Medulla oblongata (tissue), 1 donor: ENCODE data around the gene ZFHX3.

Experiments
- DNase-seq: peaks from one replicate; pipeline ENCODE4 v3.0.0-alpha.2; 2015; ENCODE audit errors: extremely low spot score

Gene ZFHX3

GRCh38 chr16:72878301-72879269, 169.3 kb downstream of the ZFHX3 start:
- DNase-seq, result no peak

DNA sequence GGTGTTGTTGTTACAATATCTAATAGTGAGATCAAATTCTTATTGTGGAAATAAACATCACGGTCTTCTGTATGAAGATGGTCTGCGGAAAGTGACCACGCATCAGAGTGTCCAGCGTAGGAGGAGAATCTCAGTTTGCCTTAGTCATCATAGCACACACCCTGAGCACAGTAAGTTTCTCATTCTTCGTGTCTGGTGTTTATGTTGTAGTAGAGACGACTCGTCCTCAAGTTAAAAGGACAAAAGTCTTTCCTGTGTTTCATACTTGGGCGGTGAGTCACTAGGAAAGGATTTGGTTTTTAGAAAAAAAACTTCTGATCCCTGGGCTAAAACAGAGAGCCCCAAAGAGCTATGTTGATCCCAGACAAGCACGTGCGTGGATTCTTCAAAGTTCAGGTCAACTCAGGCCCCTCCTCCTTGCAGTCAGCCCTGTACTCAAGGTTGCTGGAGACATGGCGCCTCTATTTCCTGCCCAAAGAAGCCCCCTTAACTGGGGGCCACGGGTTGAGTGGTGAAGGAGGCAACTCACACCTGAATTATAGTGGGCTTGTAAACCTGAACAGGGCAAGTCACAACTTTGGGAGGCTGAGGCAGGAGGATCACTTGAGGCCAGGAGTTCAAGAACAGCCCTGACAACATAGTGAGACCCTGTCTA, 170.4 kb downstream of the ZFHX3 start:
- no peak for DNase-seq

DNA sequence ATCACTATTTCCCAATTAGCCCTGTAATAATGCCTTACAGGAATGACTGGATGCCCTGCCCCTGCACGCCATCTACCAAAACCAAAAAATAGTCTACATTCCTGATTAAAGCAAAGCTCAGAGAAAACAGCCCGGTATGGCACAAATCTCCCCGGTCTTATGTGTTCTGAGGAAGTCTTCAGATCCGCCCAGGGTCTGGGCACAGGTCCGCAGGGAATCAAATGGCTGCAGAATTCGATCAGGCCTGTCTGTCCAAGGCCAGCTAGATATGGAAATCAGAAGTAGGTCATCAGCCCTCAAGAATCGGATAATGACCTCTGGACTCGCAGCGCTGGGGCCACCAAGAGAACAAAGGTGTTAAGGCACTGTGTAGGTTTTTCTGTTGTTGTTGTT, 171.0 kb downstream of the ZFHX3 start:
- no peak for DNase-seq

DNA sequence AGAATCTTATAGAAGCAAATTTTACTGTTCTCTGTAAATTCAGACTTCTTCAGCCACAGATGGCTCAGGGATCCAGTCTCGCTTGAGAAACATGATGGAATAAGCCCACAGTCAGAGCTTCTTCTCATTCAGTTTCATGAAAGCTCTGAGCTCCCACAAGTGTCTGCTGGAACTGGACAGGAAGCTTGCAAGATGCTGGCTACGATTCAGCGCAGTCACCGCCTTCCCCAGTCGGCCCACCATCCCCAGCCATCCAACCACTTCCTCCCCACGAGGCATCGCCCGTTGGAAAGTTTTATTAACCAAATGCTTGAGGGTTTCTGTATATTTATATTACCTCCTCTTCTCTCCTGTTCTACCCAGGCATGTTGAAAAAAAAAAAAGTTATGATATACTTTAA, 171.7 kb downstream of the ZFHX3 start:
- DNase-seq, result peak; percentile 59

GRCh38 chr16:72875291-72876031, 172.5 kb downstream of the ZFHX3 start:
- no peak for DNase-seq

DNA sequence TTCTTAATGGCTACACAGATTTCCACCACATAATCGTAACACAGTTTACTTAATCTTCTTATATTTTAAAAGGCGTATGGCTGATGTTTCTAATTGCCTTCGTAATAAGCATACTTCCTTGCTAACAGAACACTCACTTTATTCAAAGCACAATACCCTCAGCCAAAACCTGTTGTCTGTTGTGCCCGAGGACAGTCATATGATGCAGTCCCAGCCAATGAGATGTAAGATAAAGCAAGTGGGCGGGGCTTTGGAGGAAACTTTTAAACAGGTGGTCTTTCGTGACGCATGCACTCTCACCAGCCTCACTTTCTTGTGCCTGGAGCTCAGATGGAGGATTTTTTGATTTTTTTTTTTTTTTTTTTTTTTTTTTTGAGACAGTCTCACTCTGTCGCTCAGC, 174.1 kb downstream of the ZFHX3 start:
- no peak for DNase-seq

DNA sequence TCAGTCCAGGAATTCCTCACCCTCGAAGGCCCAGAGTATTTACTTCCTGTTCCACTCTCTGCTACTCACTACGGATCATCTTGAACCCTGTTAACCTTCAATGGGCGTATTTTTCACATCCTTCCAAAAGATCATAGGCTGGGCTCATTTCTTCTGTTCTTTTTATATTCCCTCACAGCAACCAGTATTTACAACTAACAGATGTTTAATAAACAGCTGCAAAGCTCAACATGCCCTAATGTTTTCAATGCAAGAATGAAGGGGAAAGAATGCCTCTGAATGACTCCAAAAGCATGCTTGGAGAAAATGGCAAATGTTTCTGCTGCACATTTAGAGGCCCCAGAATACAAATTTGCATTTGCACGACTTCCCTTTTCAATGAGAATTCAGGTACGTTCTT, 174.9 kb downstream of the ZFHX3 start:
- no peak for DNase-seq

GRCh38 chr16:72865835-72866234, 182.1 kb downstream of the ZFHX3 start:
- no peak for DNase-seq

- no peak for DNase-seq
Observed at GRCh38 chr16:72865258-72865657, 182.7 kb downstream of the ZFHX3 start.

- DNase-seq, result no peak
Observed at GRCh38 chr16:72864130-72864833, 183.6 kb downstream of the ZFHX3 start.

DNA sequence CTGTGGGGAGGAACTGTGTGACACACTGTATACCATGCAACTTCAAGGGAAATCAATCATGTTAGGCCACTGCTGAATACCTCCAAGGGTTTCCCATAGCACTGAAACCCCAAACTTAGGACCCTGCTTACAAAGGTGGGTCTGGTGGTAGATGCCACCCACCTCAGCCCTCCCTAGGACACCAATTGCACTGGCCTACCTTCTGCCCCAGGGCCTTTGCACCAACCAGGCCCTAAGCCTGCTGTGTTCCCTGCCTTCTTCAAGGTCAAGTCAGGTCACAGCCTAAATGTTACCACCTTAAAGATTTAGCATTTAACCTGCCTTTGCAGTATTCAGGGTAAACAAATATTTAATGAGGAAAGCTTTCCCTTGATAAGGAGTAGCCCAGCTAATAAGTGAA, 185.8 kb downstream of the ZFHX3 start:
- no peak for DNase-seq

GRCh38 chr16:72860726-72861562, 187.0 kb downstream of the ZFHX3 start:
- DNase-seq, result peak; percentile 41

- DNase-seq, result no peak
Observed at GRCh38 chr16:72859581-72859980, 188.3 kb downstream of the ZFHX3 start.

DNA sequence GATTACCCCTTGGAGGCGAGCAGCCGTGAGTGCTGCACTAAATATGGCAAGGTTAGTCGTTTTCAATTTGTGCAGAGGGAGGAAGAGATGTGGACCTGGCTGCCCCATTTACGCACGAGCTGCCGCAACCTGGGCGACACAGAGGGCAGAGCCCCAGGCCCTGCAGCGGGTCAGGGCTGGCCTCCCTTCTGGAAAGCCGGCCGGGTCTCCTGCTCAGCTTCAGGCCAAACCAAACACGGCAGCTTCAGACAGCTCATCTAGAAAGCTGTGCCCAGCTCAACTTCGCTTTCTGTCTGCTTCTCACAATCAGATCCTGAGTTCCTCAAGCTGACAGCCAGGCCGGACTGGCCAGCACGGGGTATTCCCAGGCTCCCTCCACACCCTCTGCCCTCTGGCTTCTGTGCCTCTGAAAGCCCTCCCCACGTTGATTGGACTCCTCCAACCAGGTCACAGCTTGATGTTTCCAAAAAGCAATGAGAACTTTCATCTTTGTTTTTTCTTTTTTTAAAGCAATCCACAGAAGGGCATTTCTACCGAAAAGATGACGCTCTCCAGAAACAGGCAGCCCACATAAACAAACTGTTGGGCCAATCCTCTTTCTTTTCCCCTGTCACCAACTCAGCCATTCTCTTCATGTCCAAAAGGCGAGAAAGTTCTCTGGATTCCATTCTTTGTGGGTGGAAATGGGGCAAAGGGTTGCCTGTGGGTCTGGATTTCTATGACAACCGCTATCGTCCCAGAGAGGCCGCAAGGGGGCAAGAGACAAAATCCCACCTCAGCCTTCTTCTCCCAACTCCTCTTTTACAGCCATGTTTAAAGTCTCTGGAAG, 189.0 kb downstream of the ZFHX3 start:
- DNase-seq, result peak; percentile 42

GRCh38 chr16:72857834-72858664, 189.9 kb downstream of the ZFHX3 start:
- no peak for DNase-seq

GRCh38 chr16:72856797-72857196, 191.1 kb downstream of the ZFHX3 start:
- DNase-seq, result no peak

DNA sequence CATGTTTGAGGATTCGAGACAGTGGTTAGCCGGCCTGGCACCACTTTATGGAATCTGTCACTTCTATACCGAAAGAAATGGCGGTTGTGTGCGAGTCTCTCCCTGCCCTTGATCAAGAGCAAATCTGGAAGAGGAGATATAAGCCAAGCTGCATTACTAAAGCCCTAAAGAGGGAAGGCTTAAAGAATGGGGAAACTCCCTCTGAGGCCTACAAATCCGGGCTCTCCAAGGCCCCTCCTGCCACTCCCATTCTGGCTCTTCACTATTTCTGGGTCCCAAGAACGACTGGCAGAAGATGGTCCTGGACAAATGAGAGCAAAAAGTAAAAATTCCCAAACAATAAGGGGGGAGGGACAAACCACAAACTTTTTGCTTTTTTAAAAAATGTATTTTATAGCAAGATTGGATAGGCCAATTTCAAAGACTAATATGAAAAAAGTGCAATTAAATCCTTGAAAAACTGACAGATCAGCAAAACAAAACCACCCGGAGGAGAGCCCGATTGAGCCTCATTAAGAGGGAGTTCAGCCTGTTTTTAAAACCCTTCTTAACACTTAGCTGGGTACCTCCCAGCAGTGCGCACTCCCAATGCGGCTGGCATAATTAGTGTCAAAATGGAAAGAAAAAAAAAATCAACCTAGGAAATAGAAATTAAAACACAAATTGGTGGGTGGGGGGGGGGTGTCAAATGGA, 193.5 kb downstream of the ZFHX3 start:
- no peak for DNase-seq

GRCh38 chr16:72853575-72854266, 194.2 kb downstream of the ZFHX3 start:
- DNase-seq, result peak; percentile 50
